ENCODE data around the gene PMS1.

- TF ChIP-seq CTCF (IDR thresholded peaks at IDR 0.05): no peak
- no peak for TF ChIP-seq POLR2A (IDR thresholded peaks at IDR 0.05)
- no peak for TF ChIP-seq POLR2AphosphoS5 (IDR thresholded peaks at IDR 0.05)
Observed at GRCh38 chr2:189874586-189875320, 90.5 kb downstream of the PMS1 start.

Data from suprapubic skin (tissue), 4 donors.